HepG2 (cell line): Measurements from ENCODE around the gene ZNF189. TPM values are rescaled to one million over a fixed set of nuclear protein-coding genes. Genes with fewer than 3 reads are reported as not detected.

Experiments used
- ARID3A ChIP-seq: IDR thresholded peaks from 2 replicates; pipeline ENCODE4 v1.6.1; 2012; ENCODE audit warnings: low read depth, low read length, improper control_type of control experiment
- BATF2 ChIP-seq: sonication (generic); formaldehyde crosslinking; IDR thresholded peaks from 2 replicates; pipeline ENCODE4 v1.8.0; 2022; ENCODE audit warnings: mild to moderate bottlenecking, missing genetic modification reagents, moderate library complexity
- FOXK1 ChIP-seq: sonication (generic); formaldehyde crosslinking; IDR thresholded peaks from 2 replicates; pipeline ENCODE4 v1.4.0; 2020; ENCODE audit warnings: low read depth, missing genetic modification reagents, borderline replicate concordance
- HHEX ChIP-seq: IDR thresholded peaks from 2 replicates; pipeline ENCODE4 v1.6.1; 2016; ENCODE audit warnings: control low read depth
- JUNB ChIP-seq: sonication (generic); formaldehyde crosslinking; IDR thresholded peaks from 2 replicates; pipeline ENCODE4 v1.8.0; 2022; ENCODE audit warnings: missing genetic modification reagents, mild to moderate bottlenecking, borderline replicate concordance
- KAT2B ChIP-seq: fragments of 150-350 bp; IDR thresholded peaks from 2 replicates; pipeline ENCODE4 v1.6.1; 2014; ENCODE audit warnings: low read depth, low read length, borderline replicate concordance
- KDM5A ChIP-seq: fragments of 200-600 bp; sonication (generic); IDR thresholded peaks from 2 replicates; pipeline ENCODE4 v1.7.0; 2018; ENCODE audit warnings: antibody characterized with exemption, mild to moderate bottlenecking, low read length, borderline replicate concordance
- KLF11 ChIP-seq: IDR thresholded peaks from 2 replicates; pipeline ENCODE4 v1.6.1; 2016; ENCODE audit warnings: missing compliant biosample characterization
- KLF12 ChIP-seq: sonication (generic); formaldehyde crosslinking; IDR thresholded peaks from 2 replicates; pipeline ENCODE4 v1.4.0; 2020; ENCODE audit warnings: missing genetic modification reagents, borderline replicate concordance
- KMT2B ChIP-seq: IDR thresholded peaks from 2 replicates; pipeline ENCODE4 v1.6.1; 2016; ENCODE audit warnings: missing genetic modification reagents, missing compliant biosample characterization
- NCOA2 ChIP-seq: sonication (generic); formaldehyde crosslinking; IDR thresholded peaks from 2 replicates; pipeline ENCODE4 v1.8.0; 2022; ENCODE audit warnings: inconsistent platforms
- TAF15 ChIP-seq: fragments of 200-400 bp; formaldehyde crosslinking; IDR thresholded peaks from one replicate; pipeline ENCODE4 v1.6.1; 2018; ENCODE audit warnings: mild to moderate bottlenecking, low read depth, low read length; ENCODE audit not compliant: poor library complexity, severe bottlenecking
- TGIF2 ChIP-seq: IDR thresholded peaks from 2 replicates; pipeline ENCODE4 v1.6.1; 2016; ENCODE audit warnings: control low read depth, missing compliant biosample characterization
- THAP11 ChIP-seq: IDR thresholded peaks from 2 replicates; pipeline ENCODE4 v1.6.1; 2016; ENCODE audit warnings: missing biosample characterization, missing genetic modification reagents
- YEATS2 ChIP-seq: sonication (generic); formaldehyde crosslinking; IDR thresholded peaks from 2 replicates; pipeline ENCODE4 v1.4.0; 2020; ENCODE audit warnings: missing genetic modification reagents, borderline replicate concordance
- ZBTB39 ChIP-seq: sonication (generic); formaldehyde crosslinking; IDR thresholded peaks from 2 replicates; pipeline ENCODE4 v1.5.0; 2020; ENCODE audit warnings: missing genetic modification reagents
- ZFP36 ChIP-seq: fragments of 150-350 bp; IDR thresholded peaks from 2 replicates; pipeline ENCODE4 v1.6.1; 2018; ENCODE audit warnings: borderline replicate concordance, low read length, low read depth; ENCODE audit not compliant: partially characterized antibody
- ZMYM4 ChIP-seq: sonication (generic); formaldehyde crosslinking; IDR thresholded peaks from 2 replicates; pipeline ENCODE4 v1.8.1; 2023; ENCODE audit warnings: mild to moderate bottlenecking, missing genetic modification reagents
- ZNF350 ChIP-seq: sonication (generic); formaldehyde crosslinking; IDR thresholded peaks from 2 replicates; pipeline ENCODE4 v1.4.0; 2020; ENCODE audit warnings: mild to moderate bottlenecking, low read depth, missing genetic modification reagents, borderline replicate concordance
- ZNF614 ChIP-seq: IDR thresholded peaks from 2 replicates; pipeline ENCODE4 v1.6.1; 2018; ENCODE audit warnings: missing biosample characterization, missing genetic modification reagents, inconsistent platforms, borderline replicate concordance
- ZNF878 ChIP-seq: sonication (generic); formaldehyde crosslinking; IDR thresholded peaks from 2 replicates; pipeline ENCODE4 v1.8.1; 2023; ENCODE audit warnings: mild to moderate bottlenecking, missing genetic modification reagents, moderate library complexity
- polyA plus RNA-seq, 8 experiments: library from polyadenylated mRNA; depleted of rRNA in 3 of 8; stranded (reverse) in 7 of 8; unstranded in 1 of 8; fragments of >200 nt; fragmentation: Illumina TruSeq in 4 of 8; extraction: Trizol in 4 of 8; gene quantifications; 2 replicates each; pipeline versions ENCODE4 v1.2.1 to v1.2.3, GENCODE V29; 2011 to 2016; ENCODE audit warnings: low read depth in 4 of 8, missing spikeins in 1 of 8, mixed read lengths in 1 of 8; ENCODE audit not compliant: insufficient read depth in 1 of 8
- total RNA-seq, 5 experiments: library from RNA; depleted of rRNA; stranded (reverse); fragments of >200 nt; fragmentation: Illumina TruSeq; extraction: Trizol; gene quantifications; 2 replicates each; pipeline ENCODE4 v1.2.3, GENCODE V29; 2016; ENCODE audit warnings: low read depth in 1 of 5
- TF ChIP-seq, protein P1 (sequence below): sonication (generic); formaldehyde crosslinking; conservative IDR thresholded peaks from 2 replicates; pipeline ENCODE4 v1.4.0; 2020; ENCODE audit warnings: missing genetic modification reagents

ZNF189 gene
- total and polyA plus RNA-seq, 2 of the 13 experiments (the other 11 are each of a cell fraction or from before 2014, with no cell fraction given): 8.4 to 50.0 TPM

- no peak for TF ChIP-seq ARID3A
- TF ChIP-seq KAT2B: no peak
- no peak for TF ChIP-seq TGIF2 (CRISPR knock-in tag)
- TF ChIP-seq KMT2B (CRISPR knock-in tag): no peak
- TF ChIP-seq JUNB (CRISPR knock-in tag): no peak
- no peak for TF ChIP-seq KDM5A
- no peak for TF ChIP-seq ZNF878 (CRISPR knock-in tag)
- peak; percentile 87 for TF ChIP-seq NCOA2 (CRISPR knock-in tag)
- peak; percentile 54; the same call in 1 of the 2 replicates for TF ChIP-seq FOXK1 (CRISPR knock-in tag)
- peak; percentile 75; the same call in 1 of the 2 replicates for TF ChIP-seq THAP11 (CRISPR knock-in tag)
- peak; percentile 23; the same call in 1 of the 2 replicates for TF ChIP-seq YEATS2 (CRISPR knock-in tag)
- TF ChIP-seq ZNF350 (CRISPR knock-in tag): peak; percentile 49; the same call in 1 of the 2 replicates
- no peak for TF ChIP-seq KLF12 (CRISPR knock-in tag)
- TF ChIP-seq KLF11 (CRISPR knock-in tag): no peak
- no peak for TF ChIP-seq BATF2 (CRISPR knock-in tag)
- TF ChIP-seq TAF15: no peak
- TF ChIP-seq, protein P1, sequence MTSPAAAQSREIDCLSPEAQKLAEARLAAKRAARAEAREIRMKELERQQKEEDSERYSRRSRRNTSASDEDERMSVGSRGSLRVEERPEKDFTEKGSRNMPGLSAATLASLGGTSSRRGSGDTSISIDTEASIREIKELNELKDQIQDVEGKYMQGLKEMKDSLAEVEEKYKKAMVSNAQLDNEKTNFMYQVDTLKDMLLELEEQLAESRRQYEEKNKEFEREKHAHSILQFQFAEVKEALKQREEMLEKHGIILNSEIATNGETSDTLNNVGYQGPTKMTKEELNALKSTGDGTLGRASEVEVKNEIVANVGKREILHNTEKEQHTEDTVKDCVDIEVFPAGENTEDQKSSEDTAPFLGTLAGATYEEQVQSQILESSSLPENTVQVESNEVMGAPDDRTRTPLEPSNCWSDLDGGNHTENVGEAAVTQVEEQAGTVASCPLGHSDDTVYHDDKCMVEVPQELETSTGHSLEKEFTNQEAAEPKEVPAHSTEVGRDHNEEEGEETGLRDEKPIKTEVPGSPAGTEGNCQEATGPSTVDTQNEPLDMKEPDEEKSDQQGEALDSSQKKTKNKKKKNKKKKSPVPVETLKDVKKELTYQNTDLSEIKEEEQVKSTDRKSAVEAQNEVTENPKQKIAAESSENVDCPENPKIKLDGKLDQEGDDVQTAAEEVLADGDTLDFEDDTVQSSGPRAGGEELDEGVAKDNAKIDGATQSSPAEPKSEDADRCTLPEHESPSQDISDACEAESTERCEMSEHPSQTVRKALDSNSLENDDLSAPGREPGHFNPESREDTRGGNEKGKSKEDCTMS: no peak
- TF ChIP-seq ZBTB39 (CRISPR knock-in tag): no peak
- TF ChIP-seq ZMYM4 (CRISPR knock-in tag): peak; percentile 93
- no peak for TF ChIP-seq ZFP36
- peak; percentile 59; the same call in 1 of the 2 replicates for TF ChIP-seq ZNF614 (CRISPR knock-in tag)
- TF ChIP-seq HHEX: no peak
These were observed 23.0 kb downstream of the ZNF189 start (continued) for GRCh38 chr9:101421653-101422065.
